ENCODE results near the gene EFCAB13.

- no peak for TF ChIP-seq CTCF (IDR thresholded peaks at IDR 0.05; ENCODE audit: low read length)
- TF ChIP-seq EZH2 (optimal IDR thresholded peaks at IDR 0.05; ENCODE audit: low read depth, low read length), result no peak
- TF ChIP-seq EZH2phosphoT487 (IDR thresholded peaks at IDR 0.05; ENCODE audit: low read length), result no peak
These were observed 11.6 kb downstream of the EFCAB13 start for GRCh38 chr17:47335101-47335936.

All from MM.1S (cell line).